Activated CD4-positive, alpha-beta T cell treated with anti-CD3 and anti-CD28 coated beads, Interleukin-2, amount 50 U/mL, for 1 hour (primary cell): ENCODE data around the gene VSIG8.
A peak's percentile ranks its signal among the peaks of the same experiment; 100 is the strongest.
"Not testable (repeated sequence)": the region's sequence is repeated elsewhere in the genome, so short reads cannot be mapped to it uniquely, and the experiment has no call there.

Source experiments
- DNase-seq: peaks from one replicate; pipeline ENCODE4 v3.0.0-alpha.2; 2020

Gene VSIG8, protein sequence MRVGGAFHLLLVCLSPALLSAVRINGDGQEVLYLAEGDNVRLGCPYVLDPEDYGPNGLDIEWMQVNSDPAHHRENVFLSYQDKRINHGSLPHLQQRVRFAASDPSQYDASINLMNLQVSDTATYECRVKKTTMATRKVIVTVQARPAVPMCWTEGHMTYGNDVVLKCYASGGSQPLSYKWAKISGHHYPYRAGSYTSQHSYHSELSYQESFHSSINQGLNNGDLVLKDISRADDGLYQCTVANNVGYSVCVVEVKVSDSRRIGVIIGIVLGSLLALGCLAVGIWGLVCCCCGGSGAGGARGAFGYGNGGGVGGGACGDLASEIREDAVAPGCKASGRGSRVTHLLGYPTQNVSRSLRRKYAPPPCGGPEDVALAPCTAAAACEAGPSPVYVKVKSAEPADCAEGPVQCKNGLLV

DNA sequence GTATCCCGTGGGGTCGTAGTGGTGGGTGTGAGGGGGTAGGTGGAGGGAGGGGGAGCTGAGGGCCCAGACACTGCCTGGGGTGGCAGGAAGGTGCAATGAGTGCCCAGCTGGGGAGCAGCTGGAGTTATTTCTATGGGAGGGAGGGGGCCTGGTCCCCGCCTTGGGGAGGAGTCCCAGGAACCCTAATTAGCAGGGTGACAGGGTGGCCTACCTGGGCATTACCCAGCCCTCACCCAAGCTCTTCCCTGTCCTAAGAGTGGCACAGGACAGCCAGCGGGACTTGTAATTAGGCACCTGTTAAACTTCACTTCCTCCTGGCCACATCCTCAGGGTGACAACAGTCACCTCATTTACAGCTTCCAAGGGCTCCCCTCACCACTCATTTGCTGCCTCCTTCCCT, at the start of gene VSIG8:
VSIG8 (minus strand) TSS at position 101 of the 400 bp plus-strand sequence. CDS start 136 bp downstream, outside the sequence.
- no peak for DNase-seq

DNA sequence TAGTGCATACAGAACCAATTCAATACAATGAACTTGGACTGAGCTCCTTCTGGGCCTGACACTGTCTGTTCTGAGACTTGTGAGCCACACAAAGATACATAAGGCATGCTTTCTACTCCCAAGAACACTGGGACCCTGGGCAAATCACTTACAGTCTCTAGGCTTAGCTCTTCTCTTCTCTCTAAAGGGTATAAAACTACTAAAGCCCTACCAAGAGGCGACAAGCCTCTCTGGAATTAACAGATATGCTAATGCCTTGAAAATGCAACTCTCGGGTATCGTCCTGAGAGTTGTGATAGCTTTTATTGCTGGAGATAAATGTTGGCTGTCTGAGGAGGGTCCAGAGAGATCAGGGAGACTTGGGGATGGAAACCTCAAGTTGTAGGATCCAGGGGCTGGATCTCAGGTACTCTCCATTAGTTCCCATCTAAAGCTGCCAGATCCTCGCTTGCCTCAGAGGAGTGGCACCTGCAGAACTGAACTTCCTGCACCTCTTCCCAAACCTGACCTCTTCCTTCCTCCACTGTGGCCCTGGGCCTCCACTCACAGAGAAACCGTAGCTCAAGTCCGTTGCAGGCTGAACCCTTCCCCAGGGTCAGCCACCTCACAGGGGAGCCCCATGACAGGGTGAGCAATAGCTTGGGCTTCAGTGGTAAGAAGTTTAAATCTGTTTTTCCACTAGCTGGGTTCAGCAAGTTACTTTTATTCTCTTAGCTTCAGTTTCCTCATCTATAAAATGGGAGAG, 49.0 kb upstream of the VSIG8 start:
- DNase-seq: no peak

DNA sequence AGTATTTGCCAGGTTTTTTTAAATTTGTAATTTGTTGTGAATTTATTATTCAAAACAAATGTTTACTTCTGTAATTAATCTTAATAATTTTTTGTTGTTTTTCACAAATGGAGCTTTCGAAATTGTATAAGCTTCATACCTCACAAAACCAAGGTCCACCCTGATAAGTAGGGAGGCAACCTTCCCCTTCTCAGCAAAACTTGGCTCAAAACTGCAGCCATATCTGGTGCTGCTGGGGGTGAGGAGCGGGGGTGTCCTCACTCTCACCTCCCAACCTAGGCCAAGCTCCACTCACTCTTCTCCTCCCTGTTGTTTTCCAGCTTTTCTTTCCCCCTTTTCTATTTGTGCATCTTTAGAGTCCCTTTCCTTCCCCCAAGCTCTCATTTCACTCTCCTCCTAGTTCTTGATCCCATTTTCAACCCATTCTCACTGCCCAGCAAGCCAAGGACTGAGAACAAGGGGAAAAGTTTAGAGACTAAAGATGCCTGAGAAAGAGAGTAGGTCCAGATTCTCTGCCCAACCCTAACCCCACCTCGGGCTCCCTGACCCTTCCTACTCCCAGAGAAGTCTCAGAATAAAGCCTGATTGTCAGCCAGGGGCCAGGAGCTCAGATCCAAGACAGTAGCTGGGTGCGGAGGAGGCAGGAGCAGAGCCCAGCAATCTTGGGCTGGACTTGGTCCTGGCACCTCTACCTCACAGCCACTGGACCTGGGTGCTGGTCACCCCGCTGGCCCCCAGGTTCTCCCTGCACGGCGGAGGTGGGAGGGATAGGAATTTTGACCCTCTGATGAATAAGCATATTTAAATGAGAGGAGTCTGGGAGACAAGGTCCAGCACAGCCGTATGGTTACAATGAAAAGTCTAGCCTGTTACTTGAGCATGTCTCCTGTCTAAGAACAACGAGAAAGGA, 45.8 kb upstream of the VSIG8 start:
- no peak for DNase-seq

DNA sequence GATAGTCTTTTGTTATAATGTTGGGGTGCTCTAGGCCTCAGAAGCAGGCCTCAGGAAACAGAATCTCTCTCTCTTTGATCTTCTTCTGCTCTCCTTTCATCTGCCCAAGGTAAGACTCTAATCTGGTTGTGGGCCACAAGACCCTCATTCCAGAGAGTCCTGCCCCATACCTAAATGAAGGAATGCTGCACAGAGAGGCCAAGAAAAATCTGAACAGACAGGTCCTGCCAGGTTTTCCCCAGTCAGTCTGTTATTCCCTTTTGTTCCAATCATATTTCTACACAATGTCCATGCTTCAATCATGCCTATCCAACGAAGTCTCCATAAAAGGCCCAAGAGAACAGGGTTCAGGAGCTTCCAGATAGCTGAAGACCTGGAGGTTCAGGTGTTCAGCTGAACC, 44.5 kb upstream of the VSIG8 start:
- no peak for DNase-seq

DNA sequence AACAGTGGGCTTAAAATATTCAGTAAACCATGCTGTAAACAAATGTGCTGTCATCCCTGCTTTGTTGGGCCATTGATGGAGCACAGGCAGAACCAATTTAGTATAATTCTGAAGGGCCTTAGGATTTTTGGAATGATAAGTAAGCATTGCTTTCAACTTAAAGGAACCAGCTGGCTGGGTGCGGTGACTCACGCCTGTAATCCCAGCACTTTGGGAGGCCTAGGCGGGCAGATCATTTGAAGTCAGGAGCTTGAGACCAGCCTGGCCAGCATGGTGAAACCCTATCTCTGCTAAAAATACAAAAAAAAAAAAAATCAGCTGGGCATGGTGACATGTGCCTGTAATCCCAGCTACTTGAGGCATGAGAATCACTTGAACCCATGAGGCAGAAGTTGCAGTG, 41.6 kb upstream of the VSIG8 start:
- DNase-seq: not testable (repeated sequence)

DNA sequence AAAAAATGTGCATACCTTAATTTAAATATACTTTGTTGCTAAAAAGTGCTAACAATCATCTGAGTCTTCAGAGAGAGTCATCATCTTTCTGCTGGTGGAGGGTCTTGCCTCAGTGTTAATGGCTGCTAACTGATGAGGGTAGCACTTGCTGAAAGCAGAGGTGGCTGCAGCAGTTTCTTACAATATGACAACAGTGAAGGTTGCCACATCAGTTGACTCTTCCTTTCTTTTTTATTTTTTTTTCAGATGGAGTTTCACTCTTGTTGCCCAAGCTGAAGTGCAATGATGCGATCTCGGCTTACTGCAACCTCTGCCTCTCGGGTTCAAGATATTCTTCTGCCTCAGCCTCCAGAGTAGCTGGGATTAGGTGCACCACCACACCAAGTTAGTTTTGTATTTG, 40.1 kb upstream of the VSIG8 start:
- DNase-seq: no peak

DNA sequence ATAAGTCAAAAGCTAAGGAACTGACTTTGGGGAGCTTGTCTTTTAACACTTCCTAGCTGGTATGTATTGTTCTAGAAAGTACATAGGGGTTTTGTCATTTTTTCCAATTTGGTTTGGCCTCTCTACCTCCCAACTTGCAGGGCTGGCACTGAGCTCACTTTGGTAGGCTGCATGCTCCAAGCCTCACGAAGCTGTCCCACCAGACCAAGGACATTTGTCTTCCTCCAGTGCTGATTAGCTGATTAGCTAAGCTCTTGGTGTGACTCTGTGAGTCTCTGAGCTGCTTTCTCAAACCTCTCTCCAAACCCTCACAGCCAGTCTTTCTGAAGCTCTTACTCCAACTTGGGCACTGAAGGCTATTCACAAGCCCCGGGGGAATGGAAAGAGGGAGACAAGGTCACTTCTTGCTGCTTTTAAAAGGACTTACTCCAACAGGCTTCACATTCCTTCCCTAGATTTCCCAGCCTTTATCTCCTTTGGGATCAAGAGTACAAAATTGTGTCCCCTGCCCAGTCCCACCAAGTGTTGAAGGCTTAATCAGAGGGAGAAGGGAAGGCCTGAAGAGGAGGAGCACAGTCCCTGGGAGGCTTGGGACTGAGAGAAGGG, 38.4 kb upstream of the VSIG8 start:
- DNase-seq: no peak

DNA sequence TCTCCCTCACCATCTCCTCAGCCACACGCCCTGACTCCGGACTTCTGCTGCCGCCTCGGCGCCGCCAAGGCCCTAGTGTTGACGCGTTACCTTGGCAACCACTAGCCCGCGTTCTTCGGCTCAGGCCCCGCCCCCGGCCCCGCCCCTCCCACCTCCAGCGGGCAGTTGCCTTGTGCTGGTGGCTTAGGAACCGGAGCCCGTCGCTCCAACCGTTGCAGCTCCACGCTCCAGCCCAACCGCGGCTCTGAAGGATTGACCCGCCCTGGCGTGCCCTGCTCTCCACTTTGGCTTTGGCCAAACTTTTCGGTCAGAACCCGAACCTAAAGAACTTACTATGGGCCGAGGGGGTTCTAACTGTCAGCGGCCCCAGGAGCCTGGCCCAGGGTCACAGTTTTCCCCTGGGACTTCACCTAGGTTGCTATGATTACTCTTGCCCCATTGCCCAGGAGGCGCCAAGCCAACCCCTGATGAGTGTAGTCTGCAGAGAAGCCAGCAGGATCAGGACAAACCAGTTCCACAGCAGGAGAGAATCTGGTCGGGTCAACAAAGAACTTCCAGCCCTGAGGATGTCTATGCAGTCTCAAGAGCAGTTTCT, 37.7 kb upstream of the VSIG8 start, which contains the start of gene CFAP45:
CFAP45 (minus strand) TSS at position 80 of the 595 bp plus-strand sequence; CDS start at position 13, 67 bp downstream.
- no peak for DNase-seq

DNA sequence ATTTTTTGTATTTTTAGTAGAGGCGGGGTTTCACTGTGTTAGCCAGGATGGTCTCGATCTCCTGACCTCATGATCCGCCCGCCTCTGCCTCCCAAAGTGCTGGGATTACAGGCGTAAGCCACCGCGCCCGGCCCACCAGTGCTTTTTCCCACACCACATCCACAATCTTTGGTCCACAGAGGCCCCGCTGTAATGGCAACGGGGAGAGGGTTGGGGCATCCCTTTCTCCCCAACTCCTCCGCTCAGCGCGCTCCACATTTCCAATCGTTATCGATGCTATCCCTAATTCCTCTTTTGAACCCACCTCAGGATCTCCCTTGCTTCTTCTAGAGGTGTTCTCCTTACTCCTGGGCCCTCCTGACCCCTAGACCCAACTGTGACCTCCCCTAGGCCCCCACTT, 37.2 kb upstream of the VSIG8 start:
- DNase-seq: not testable (repeated sequence)

DNA sequence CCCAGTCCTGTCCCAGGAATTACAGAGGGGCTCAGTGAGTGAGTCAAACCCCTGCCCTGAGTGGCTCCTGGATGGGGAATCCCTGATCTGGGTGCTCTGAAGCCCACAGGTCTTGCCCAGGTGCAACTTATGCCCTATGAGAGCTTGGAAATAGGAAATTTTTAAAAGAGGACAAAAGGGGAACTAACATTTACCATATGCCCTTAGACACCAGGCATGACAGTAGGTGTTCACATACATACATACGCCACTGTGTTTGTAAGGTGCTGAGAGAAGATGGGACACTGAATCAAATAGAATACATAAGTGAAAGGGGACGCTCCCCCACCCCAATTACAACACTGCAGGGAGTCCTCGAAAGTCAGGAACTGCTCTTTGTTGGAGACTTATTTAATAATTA, 36.1 kb upstream of the VSIG8 start:
- DNase-seq: no peak

DNA sequence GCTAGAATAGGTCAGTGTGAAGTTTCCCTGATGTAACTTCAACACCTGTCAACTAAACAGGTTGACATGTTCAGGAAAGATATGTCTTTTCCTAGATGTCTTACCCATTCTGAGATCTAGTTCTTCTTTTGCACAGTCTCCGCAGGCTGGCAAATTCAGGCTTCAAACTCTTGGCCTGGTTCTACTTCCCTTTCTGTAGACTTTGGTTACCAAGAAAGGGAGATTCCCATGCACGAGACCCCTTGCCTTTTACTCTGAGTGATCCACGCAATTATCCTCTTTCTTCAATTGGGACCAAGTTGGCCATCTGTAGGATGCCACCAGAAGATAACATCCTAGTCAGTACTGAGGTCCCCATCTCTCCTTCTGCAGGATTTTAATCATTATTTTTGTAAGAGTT, 35.5 kb upstream of the VSIG8 start:
- no peak for DNase-seq

DNA sequence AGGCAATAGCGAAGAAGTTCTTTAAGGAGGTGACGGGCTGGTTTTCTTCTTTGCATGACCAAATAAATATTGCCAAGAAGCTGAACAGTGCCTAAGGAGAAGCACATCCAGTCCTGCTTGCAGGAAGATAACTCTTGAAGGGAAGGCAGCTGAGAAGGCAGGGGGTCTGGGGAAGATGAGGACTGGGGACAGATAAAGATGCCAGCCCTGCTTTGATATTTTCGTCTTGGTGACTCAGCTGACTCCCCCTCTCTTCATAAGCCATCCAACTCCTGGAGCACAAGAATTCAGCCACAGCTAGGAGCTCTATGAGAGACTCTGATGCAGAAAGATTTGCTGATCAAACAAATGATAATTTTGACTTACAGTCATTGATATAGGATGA, 34.1 kb upstream of the VSIG8 start:
- no peak for DNase-seq

DNA sequence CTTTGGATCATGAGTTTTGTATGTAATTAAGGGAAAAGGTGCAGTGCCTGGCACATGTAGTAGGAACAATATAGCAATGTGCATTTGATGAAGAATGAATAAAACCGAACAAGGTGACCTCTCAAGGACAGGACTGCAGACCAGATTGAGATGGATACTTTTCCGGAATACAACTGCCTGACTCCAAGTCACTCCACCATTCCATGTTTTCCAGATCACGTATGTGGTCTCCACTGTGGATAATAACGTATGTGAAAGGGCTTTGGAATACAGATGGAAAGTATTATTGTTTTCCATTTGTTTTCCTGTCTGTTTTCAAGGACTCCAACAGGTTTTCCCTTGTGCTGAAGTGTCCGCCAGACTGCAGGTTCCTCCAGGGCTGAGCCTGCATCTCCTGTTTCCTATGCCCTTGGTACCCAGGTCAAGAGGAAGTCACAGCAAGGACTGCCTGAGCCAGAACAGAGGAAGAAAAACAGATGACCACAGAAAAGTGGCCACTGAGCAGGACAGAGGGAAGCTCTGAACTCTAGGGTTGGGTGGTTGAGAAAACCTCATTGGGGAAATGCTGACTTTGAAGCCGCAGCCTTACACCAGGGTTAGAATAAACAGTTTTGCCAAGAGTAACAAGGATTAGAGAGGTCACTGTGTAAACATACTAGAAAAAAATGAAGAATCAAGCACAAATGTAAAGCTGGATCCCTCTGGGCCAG, 33.5 kb upstream of the VSIG8 start:
- no peak for DNase-seq

DNA sequence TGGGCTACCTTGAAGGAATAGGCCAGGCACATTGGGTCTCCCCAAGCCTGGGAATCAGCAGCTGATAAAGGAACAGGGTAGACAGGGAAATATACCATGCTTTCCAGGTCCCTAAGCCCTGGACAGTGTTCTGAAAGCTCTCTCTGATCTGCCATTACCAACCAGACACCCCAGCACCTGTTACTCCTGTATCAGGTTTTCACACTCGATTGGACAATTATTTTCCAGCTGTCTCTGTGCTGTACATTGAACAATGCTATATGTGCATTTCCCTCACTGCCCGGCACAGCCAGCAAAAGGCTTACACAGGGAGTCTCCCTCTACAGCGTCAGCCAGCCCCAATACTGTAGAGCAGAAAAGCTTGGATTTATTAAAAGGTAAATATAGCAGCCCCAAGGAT, 32.8 kb upstream of the VSIG8 start:
- DNase-seq: no peak

DNA sequence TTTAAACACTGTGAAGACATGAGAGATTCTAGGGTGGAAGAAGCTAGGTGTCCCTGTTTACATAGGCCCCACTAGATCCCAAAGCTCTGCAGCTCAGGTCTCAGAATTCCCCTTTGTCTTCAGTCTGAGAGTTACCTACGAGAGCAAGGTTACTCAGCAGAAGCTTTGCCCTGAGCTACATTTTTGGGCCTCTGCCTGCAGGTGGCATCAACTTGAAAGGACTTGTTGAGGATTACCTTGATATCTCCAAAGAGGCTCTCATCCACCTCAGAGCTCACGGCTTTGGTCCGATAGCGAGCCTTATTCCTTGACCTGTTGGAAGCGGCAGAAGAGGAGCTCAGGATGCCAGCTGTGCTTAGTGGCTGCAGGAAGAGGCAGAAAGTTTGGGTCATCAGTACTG, 30.5 kb upstream of the VSIG8 start:
- DNase-seq: no peak

DNA sequence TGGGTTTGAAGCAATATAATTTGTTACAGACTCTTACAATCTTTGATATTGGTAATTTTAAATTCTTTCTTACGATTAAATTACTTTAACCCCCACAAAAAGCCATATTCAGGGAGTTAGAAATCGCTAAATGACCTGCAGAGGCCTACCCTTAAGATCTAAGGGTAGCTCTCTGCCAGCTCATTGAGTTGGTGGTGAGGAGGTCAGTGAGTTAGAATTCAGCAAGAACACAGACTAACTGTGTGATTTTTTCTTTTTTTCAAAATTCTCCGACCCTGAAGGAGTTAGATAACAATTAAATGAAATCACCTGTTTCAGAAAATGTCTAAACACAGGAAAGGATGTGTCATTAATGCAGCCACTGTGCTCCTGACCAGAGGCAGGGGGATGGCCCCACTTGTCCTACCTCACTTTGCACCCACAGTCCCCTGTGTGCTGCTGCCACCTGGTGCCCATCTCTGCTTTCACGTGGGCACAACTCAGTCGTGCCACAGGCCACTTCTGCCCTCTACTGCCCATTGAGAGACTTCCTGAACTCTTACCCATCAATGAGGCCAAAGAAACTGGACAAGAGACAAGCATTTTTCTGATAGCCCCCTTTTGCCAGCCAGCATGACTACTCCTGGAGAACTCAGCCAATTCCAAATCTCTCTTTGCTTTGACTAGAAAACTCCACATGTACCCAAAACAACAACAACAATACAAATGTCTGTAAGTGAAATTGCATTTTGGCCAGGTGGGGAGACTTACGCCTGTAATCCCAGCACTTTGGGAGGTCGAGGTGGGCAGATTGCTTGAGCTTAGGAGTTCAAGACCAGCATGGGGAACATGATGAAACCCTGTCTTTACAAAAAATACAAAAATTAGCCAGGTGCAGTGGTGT, 29.1 kb upstream of the VSIG8 start:
- DNase-seq: peak; percentile 73

DNA sequence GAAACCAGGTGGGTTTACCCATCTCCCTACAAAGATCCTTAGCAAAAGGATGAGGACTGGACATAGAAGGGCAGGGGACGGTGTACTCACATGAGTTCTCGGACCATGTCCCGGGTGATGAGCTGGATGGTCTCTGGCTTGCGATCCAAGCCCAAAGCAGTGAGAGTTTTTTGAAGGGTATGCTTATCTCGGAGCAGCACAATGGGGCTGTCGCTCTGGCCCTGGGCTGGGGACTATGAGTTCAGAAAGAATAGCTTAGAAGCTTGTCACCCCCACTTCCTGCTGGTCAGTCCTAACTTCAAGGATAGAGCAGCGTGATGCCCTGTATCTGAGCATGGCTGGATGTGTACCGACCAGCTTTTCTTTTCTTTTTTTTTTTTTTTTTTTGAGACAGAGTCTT, 27.9 kb upstream of the VSIG8 start:
- DNase-seq: no peak

DNA sequence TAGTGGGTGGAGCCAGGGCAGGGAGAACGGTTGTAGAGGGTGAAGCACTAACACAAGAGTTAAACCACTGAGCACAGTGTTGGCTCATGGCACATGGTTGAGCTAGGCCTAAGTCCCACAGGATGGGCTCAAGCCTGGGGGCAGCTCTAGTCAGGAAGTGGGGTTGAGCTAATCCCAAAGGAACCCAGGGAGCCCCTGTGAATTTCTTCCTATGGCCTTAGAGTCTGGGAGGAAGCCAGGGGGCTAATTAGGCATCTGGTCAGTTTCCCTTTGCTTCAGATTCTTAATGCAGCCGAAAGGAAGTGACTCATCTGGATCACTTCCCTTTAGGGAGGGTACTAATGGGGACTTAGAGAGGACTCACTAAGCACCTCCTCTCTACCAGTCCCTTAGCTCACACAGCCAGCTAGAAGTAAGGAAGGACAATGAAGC, 27.4 kb upstream of the VSIG8 start:
- DNase-seq: no peak

DNA sequence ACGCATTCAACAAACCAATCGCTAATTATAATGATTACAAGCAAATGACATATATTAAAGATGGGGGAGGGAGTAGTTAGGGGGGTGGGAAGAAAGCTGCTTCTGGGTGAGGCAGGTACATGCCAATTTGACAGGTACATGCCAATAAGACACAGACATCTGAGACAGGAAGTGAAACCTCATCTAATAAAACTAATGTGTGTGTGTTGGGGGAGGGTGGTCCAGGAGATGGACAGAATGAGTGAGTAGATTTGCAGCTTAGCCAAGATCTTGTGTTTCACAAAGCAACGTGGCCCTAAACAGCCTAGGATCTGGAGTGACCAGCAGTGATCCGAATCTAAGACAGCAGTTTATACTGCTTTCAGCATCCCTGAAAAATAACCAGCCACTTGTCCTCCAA, 26.7 kb upstream of the VSIG8 start:
- DNase-seq: no peak

DNA sequence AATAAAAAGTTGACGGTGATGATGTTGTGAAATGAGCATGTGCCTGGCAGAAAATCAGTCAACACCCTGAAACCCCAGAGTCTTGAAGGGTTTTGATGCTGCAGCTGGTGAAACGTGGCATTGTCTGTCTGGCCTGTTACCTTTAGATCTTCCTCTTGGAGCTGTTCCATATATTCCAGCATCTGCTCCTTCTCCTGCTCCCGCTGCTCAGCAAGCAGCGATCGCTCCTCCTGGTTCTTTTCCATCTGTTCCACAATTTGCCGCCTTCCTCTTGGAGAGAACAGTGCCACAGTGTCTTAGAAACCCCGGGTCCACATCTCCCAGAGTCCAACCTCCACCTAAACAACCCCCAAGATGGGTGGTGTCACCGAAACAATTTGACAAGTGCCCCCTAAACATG, 21.8 kb upstream of the VSIG8 start:
- no peak for DNase-seq

DNA sequence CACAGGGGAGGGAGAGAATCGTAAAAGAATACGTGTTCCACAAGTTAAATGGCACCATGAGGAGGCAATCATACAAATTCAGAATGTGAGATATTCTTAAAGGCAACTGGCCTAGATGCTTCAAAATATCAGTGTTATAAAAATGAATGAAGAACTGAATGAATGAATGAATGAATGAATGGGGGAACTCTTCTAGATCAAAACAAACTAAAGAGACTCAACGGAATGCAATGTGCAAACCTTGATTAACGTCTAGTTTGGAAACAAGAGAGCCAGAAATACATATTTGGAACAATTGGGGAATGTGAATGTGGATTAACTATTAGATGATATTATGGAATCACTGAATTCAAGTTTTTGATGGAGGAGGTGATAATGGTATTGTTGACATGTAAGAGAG, 20.7 kb upstream of the VSIG8 start:
- DNase-seq: no peak
